ENCODE measurements around the gene CHRND. TPM values are rescaled to one million over a fixed set of nuclear protein-coding genes. Genes with fewer than 3 reads are reported as not detected.

CHRND gene
- not detected in 2 replicates for total RNA-seq

GRCh38 chr2:232525791-232526371 lies at the start of gene CHRND:
TSS of gene CHRND (plus strand) at chr2:232526160. CDS start at chr2:232526216, 56 bp downstream.
- no peak within 1 kb of the TSS for H3K4me3 ChIP-seq (ENCODE audit: low read depth, low read length)
- no peaks in the 10 kb centered on the region for H3K36me3 ChIP-seq (ENCODE audit: control insufficient read depth, insufficient read depth, low read length)
- TF ChIP-seq, protein P1, sequence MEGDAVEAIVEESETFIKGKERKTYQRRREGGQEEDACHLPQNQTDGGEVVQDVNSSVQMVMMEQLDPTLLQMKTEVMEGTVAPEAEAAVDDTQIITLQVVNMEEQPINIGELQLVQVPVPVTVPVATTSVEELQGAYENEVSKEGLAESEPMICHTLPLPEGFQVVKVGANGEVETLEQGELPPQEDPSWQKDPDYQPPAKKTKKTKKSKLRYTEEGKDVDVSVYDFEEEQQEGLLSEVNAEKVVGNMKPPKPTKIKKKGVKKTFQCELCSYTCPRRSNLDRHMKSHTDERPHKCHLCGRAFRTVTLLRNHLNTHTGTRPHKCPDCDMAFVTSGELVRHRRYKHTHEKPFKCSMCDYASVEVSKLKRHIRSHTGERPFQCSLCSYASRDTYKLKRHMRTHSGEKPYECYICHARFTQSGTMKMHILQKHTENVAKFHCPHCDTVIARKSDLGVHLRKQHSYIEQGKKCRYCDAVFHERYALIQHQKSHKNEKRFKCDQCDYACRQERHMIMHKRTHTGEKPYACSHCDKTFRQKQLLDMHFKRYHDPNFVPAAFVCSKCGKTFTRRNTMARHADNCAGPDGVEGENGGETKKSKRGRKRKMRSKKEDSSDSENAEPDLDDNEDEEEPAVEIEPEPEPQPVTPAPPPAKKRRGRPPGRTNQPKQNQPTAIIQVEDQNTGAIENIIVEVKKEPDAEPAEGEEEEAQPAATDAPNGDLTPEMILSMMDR (IDR thresholded peaks at IDR 0.05; ENCODE audit: insufficient read depth, low read length, severe bottlenecking) = no peak
- DNase-seq (ENCODE audit: low read depth) (no peak), FAIRE-seq (no peak)
- peaks cover 34% of the 10 kb centered on the region for H3K27me3 ChIP-seq (ENCODE audit: control insufficient read depth, insufficient read depth, low read length)

DNA sequence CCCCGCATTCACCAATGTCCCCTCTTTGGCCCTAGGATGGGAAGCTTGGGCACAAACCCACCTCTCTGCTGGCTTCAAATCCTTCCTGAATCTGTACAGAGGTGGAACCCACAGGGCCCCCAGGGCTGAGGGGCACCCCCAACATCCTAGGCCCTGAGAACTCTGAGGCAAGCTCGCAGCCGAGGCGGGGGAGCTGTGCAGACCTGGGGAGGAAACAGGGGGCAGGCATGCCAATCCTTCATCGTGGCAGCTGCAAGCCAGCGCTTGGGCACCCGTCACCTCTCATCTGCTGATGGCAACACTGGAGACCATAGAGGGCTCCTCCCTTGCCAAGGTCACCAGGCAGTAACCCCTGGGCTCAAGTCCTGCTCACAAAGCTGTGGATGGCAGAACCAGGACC lies 49.2 kb upstream of the CHRND start:
- FAIRE-seq = no peak
- DNase-seq (ENCODE audit: low read depth) = no peak
- no peaks in the 10 kb centered on the region for H3K36me3 ChIP-seq (ENCODE audit: control insufficient read depth, insufficient read depth, low read length)
- peaks cover 2% of the 10 kb centered on the region for H3K27me3 ChIP-seq (ENCODE audit: control insufficient read depth, insufficient read depth, low read length)
- H3K4me3 ChIP-seq (ENCODE audit: low read depth, low read length) = no peak overlapping the region
- TF ChIP-seq, protein P1 (IDR thresholded peaks at IDR 0.05; ENCODE audit: insufficient read depth, low read length, severe bottlenecking) = no peak

GRCh38 chr2:232477751-232478510 lies 48.0 kb upstream of the CHRND start:
- FAIRE-seq = peak; percentile 55
- no peak overlapping the region for H3K4me3 ChIP-seq (ENCODE audit: low read depth, low read length)
- H3K27me3 ChIP-seq (ENCODE audit: control insufficient read depth, insufficient read depth, low read length) = peaks cover 2% of the 10 kb centered on the region
- no peaks in the 10 kb centered on the region for H3K36me3 ChIP-seq (ENCODE audit: control insufficient read depth, insufficient read depth, low read length)
- TF ChIP-seq, protein P1 (IDR thresholded peaks at IDR 0.05; ENCODE audit: insufficient read depth, low read length, severe bottlenecking) = no peak
- no peak for DNase-seq (ENCODE audit: low read depth)

GRCh38 chr2:232478571-232479340 lies 47.2 kb upstream of the CHRND start:
- DNase-seq (ENCODE audit: low read depth) (no peak), FAIRE-seq (no peak)
- H3K4me3 ChIP-seq (ENCODE audit: low read depth, low read length) = no peak overlapping the region
- H3K36me3 ChIP-seq (ENCODE audit: control insufficient read depth, insufficient read depth, low read length) = no peaks in the 10 kb centered on the region
- H3K27me3 ChIP-seq (ENCODE audit: control insufficient read depth, insufficient read depth, low read length) = no peaks in the 10 kb centered on the region
- TF ChIP-seq, protein P1 (IDR thresholded peaks at IDR 0.05; ENCODE audit: insufficient read depth, low read length, severe bottlenecking) = no peak

- Histone ChIP-seq H3K4me3 (ENCODE audit: low read depth, low read length) (no peak overlapping the region), H3K27me3 (ENCODE audit: control insufficient read depth, insufficient read depth, low read length) (peaks cover 3% of the 10 kb centered on the region), H3K36me3 (ENCODE audit: control insufficient read depth, insufficient read depth, low read length) (no peaks in the 10 kb centered on the region)
- DNase-seq (ENCODE audit: low read depth) (no peak), FAIRE-seq (no peak)
- TF ChIP-seq, protein P1 (IDR thresholded peaks at IDR 0.05; ENCODE audit: insufficient read depth, low read length, severe bottlenecking) = no peak
These were observed 46.4 kb upstream of the CHRND start for GRCh38 chr2:232479341-232480200.

Data from bronchial epithelial cell (primary cell).